Measurements from ENCODE around the gene GRPEL1.

GRPEL1 gene

GRCh38 chr4:7023486-7023885, 44.4 kb downstream of the GRPEL1 start:
- DNase-seq (ENCODE audit: low read depth), result no peak

GRCh38 chr4:7021930-7022664, 45.8 kb downstream of the GRPEL1 start:
- peak; percentile 97 for DNase-seq (ENCODE audit: low read depth)

DNA sequence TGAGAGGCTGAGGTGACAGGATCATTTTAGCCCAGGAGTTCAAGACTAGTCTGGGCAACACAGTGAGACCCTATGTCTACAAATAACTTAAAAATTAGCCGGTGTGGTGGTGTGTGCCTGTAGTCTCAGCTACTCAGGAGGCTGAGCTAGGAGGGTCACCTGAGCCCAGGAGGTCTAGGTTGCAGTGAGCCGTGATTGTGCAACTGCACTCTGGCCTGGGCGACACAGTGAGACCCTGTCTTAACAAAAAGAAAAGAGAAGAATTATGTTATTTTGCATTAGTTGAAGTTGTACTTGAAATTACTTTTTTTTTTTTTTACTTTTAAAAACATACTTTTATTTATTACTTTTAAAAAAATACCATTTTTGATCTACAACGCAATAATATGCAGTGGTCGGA, 46.5 kb downstream of the GRPEL1 start:
- no peak for DNase-seq (ENCODE audit: low read depth)

DNA sequence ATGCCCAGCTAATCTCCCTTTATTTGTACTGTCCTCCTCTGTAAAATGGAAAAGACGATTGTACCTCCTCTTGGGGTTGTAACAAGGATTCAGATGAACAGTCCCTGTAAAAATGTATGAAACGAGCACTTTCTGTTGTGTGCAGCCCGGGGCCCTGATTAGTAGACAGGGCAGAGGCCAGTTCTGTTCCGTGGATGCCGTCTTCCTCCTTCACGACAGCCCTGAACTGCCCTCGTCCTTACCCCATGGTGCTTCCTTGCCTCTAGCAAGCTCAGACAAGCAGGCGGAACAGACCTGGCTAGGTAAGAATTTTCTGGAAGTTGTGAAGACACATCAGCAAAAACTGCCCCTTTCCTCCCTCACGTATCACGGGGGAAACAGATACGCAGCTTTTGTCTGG, 47.0 kb downstream of the GRPEL1 start:
- no peak for DNase-seq (ENCODE audit: low read depth)

GRCh38 chr4:7020290-7020689, 47.6 kb downstream of the GRPEL1 start:
- DNase-seq (ENCODE audit: low read depth), result no peak

GRCh38 chr4:7019367-7019766, 48.5 kb downstream of the GRPEL1 start:
- DNase-seq (ENCODE audit: low read depth), result no peak

DNA sequence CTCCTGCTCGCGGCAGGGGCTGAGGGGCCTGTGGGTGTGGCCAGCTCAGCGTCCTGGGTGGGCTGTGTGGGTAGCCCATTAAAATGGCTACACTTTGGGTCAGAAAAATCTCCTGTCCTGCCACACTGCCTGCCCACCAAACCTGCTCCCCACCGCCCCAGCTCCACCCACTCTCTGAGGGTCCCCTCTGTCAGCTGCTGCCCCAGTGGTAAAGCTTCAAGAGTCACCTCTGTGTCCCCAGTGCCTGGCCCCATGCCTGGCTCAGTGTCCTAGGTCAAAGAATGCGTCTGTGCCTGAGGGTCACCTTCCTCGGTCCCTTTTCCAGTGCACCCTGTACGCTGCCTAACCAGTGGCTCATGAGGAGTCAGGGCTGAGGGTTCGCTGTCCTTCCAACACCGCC, 49.6 kb downstream of the GRPEL1 start:
- DNase-seq (ENCODE audit: low read depth), result no peak

GRCh38 chr4:7017446-7018048, 50.3 kb downstream of the GRPEL1 start:
- DNase-seq (ENCODE audit: low read depth), result no peak

DNA sequence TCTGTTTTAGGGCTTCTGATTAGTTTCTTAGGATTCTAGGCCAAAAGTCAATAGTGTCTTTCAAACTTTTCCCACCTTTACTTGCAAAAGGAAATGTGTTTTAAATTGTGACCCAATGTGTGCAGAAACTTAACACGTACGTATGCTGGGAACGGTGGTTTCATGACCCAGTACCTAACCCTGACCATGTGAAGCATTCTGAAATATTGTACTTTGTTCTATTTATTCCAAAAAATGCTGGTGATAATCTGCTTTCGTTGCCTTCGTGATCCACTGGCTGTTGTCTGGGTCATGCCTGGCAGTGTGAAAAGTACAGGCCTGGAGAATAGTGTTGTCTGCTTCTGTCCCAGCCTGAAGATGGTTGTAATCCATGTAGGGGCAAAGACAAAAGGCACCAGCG, 51.4 kb downstream of the GRPEL1 start:
- DNase-seq (ENCODE audit: low read depth), result no peak

DNA sequence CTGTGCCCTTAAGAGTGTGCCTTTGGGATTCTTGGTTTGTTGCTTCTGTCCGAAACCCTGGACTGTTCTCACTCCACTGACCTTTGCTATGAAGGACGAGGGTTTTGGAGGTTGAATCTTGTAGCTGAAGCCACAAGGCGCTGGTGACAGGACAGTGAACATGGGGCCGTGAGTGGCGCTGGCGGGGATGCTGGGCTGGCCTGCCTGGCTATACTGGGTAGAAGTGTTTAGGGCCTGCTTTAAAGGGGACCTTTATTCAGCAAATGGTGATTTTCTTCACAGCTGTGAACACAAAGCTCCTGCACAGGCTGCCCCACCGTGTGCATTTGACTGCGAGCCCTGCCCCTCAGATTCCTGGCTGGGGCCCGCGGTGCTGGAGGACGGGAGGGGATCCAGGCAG, 51.8 kb downstream of the GRPEL1 start:
- no peak for DNase-seq (ENCODE audit: low read depth)

DNA sequence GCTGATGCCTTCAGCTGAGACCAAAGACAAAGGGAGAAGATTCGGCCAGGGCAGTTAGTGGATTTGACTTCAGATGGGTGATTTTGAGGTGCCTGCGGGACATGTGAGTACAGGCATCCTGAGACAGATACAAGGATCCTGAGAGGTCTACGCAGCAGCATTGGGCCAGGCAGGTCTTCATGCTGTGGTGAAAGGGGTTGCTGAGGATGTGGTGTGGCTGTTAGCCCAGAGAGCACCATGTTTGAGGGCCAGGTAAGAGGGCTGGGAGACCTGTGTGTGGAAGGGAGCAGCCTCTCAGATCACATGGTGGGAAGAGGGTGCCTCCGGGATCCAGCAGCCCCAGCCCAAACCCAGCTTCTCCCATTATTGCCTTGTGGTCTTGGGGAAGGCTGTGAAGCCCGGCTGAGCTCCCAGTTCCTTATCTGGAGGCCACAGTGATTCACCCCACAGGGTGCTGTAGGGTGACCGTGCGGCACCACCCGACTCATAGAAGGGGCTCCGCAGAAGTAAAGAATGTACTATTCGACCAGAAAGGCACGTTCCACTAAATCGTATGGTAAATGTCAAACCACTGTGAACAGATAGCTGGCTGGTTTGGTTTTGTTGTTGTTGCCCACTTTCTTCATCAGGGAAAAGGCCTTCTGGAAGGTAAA, 52.4 kb downstream of the GRPEL1 start:
- no peak for DNase-seq (ENCODE audit: low read depth)

DNA sequence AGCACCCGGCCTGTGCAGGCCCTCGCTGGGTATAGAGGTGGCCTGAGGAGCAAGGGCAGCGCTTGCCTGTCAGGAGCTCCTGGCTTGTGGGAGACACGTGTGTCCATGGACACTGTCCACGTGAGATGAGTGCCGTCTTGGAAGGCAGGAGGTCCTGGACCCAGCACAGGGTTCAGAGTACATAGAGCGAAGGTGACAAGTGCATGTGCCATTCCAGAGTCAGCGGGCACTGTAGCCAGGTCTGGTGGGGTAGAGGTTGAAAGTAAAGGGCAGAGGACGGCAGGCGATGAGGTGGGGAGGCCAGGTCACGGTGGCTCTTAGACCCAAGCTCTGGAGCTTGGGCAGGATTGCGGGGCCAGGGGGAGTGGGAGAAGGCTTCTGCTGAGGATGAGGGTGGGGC, 53.0 kb downstream of the GRPEL1 start:
- no peak for DNase-seq (ENCODE audit: low read depth)

GRCh38 chr4:7013175-7013574, 54.7 kb downstream of the GRPEL1 start:
- DNase-seq (ENCODE audit: low read depth), result no peak

- no peak for DNase-seq (ENCODE audit: low read depth)
Observed at GRCh38 chr4:7009564-7009963, 58.3 kb downstream of the GRPEL1 start.
